SK-N-DZ (cell line): ENCODE results near the gene TECPR2.

Source experiments
- DNase-seq: peaks from one replicate; pipeline ENCODE4 v3.0.0-alpha.2; 2015; ENCODE audit warnings: low spot score

The TECPR2 gene

GRCh38 chr14:102464006-102464405 lies 101.3 kb downstream of the TECPR2 start:
- DNase-seq, result no peak

GRCh38 chr14:102464846-102465341 lies 102.2 kb downstream of the TECPR2 start:
- DNase-seq, result no peak

- no peak for DNase-seq
These were observed 106.5 kb downstream of the TECPR2 start for GRCh38 chr14:102469261-102469660.

DNA sequence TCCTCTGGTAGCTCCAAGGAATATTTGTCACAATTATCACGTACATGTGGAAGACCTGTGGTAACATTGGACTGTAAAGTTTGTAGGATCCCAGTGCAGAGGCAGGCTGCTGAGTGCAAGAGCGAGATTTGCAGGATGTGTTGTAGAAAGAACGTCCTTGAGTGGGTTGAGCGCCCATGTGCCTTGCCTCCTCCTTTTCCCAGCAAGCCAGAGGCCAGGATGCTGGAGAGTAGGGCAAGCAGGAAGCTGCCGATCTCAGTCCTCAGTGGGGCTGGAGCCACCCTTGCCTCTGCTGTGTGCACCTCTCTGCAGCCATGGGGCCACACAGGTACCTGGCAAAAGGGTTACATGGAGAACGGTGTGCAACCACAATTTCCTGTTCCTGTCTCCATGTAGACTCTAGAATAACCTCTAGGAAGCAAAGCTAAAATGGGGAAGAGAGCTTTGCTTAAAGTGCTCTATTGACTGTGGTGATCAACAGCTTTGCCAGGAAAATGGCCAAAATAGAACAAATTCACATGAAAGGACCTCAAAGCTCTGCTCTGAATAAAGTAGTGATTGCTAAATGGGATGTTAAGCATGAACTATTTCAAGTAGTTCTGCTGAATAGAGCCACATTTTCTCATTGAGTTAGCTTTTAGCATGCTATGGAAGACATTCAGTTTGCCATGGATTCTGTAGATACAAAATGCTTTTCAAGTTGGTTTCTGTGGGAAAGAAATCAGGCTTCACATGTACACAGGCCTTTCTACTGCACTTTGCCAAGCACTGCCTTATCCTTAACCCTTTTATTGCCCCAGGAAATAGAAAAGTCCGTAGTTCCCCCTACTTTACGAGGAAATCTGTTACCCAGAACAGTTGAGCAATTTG lies 109.4 kb downstream of the TECPR2 start:
- DNase-seq, result no peak

GRCh38 chr14:102472791-102473150 lies 110.0 kb downstream of the TECPR2 start:
- no peak for DNase-seq

DNA sequence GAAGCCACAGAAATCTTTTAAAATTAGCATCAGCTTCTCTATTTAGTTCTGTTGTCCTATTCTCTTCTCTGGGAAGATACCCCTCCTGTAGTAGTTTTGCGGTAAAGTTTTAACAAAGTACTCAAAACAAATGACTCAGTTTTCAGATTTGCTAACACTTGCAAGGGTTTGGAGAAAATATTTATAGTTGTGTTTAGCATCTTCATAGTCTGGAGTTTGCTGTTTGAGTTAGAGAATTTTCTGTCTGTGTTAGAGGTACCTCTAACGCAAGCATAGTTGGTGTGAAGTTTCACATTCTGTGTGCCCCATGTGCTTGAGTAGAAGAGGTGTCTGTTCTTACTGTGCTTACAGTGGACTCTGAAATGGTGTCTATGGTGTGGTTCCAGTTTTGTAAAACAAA lies 110.8 kb downstream of the TECPR2 start:
- DNase-seq, result no peak

- no peak for DNase-seq
These were observed 112.2 kb downstream of the TECPR2 start for GRCh38 chr14:102474934-102475333.

- DNase-seq, result no peak
These were observed 116.4 kb downstream of the TECPR2 start for GRCh38 chr14:102479107-102479506.

GRCh38 chr14:102479777-102480176 lies 117.0 kb downstream of the TECPR2 start:
- no peak for DNase-seq

DNA sequence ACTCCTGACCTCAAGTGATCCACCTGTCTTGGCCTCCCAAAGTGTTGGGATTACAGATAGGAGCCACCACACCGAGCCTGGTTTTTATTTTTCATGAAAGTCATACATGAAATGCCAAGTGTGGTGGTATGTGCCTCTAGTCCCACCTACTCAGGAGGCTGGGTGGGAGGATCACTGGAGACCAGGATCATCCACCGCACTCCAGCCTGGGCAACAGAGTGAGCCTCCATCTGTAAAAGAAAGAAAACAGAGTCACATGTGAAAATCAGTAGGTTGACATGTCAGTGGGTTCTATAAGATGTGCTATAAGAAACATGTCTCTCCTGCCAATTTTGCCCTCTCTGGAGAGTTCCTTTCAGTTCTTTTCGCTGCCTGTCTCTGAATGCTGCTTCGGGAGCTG lies 118.6 kb downstream of the TECPR2 start:
- DNase-seq, result no peak

DNA sequence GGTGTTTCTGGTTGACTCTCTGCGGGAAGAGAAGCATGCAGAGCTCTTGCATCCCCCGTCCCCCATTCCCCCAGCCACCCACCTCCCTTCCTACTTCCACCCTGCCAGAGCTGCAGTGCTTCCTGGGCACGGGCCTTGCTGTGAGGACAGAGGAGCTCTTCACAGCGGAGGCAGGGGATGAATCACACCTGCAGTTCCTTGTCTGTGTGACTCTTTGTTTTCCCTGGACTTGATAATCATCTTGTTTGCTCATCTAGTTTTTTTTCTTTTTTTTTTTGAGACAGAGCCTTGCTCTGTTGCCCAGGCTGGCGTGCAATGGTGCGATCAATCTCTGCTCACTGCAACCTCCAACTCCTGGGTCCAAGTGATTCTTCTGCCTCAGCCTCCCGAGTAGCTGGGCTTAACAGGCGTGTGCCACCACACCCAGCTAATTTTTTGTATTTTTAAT lies 119.1 kb downstream of the TECPR2 start:
- DNase-seq, result no peak

DNA sequence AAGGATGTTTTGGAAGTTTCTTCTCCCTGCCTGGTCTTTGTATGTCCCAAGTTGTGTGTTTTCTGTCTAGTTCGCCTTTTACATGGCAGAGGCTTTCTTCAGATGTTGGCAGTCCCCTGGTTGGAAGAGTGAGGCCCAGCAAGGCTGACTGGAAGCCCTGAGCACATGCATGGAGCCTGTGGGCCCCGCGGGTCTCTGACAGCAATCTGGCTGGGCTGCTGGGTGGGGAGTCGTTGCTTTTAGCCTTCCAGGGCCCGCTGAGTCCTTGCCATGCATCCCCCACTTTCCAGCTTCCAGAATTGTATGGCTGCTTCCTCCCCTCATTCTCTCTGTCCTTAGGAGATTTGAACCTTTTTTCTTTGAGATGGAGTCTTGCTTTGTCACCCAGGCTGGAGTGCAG lies 121.6 kb downstream of the TECPR2 start:
- no peak for DNase-seq

GRCh38 chr14:102485693-102486512 lies 123.2 kb downstream of the TECPR2 start:
- no peak for DNase-seq

GRCh38 chr14:102486513-102487203 lies 123.9 kb downstream of the TECPR2 start:
- DNase-seq, result no peak

GRCh38 chr14:102487204-102487577 lies 124.5 kb downstream of the TECPR2 start:
- no peak for DNase-seq

DNA sequence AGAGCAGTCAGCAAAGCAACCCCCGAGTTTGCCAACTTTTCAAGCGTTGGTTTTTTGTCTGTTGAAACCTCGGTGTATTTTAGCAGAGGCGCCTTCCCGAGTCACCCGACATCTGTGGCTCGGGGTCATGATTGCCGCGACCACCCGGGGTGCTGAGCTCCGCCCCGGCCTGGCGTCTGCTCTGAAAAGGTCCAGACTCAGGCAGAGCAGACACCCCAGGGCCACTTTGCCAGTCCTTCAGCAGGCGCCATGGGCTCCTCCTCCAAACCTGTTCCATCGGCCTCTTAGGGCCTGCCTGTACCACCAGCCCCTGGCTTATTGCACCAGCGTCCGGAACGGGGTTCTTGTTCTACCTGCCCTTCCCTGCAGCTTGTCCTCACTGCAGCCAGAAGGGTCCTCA lies 127.7 kb downstream of the TECPR2 start:
- no peak for DNase-seq

GRCh38 chr14:102491366-102491765 lies 128.6 kb downstream of the TECPR2 start:
- no peak for DNase-seq

DNA sequence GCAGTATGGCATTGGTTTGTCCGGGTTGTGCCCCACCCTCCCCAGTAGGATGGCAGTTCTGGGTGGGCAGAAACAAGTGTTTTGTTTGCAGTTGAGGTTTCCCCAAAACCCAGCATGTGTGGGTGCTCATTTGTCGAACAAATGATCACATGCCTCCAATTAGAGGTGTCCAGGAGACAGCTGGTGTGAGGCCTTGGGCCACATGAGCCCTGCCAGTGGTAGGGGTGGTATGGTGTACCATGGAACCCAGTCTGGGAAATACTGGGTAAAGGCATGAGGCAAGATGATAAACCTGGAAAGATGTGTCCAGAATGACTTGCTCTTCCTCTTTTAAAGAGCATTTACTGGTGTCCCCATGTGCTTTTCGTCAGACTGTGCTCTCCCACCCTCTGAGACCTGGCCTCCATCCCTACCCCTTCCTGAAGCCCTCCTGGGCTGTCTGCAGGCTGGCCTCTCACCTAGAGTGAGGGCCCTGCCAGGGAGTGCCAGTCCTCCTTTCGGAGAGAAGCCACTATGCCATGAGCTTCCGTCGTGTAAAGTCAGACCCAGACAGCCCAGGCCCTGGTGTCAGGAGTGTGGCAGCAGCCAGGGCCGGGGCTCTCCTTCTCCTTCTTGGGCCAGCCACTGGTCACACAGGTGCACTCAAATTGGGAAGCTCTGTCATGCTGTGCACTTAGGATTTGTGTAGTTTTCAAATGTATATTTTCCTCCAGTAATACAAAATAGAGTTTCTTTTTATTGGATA lies 129.2 kb downstream of the TECPR2 start:
- DNase-seq, result no peak

GRCh38 chr14:102492531-102492910 lies 129.8 kb downstream of the TECPR2 start:
- DNase-seq, result no peak

DNA sequence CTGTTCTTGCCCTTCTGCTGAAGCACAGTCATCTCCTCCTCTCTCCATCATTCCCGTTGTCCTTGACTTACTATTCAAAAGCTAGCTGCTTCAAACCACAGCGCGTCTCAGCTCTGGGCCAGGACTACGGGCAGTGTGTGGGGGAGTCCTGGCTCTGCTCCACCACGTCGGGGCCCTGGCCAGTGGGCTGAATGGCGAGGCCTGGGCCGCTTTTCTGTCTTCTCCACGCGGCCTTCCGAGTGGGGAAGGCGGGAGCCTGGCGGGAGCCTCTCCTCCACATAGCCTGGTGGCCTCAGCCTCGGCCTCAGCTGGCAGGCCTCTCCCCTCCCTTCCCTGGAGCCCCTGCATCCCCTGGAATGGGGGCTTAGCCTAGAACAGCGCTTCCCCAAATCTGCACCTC lies 130.4 kb downstream of the TECPR2 start:
- no peak for DNase-seq

DNA sequence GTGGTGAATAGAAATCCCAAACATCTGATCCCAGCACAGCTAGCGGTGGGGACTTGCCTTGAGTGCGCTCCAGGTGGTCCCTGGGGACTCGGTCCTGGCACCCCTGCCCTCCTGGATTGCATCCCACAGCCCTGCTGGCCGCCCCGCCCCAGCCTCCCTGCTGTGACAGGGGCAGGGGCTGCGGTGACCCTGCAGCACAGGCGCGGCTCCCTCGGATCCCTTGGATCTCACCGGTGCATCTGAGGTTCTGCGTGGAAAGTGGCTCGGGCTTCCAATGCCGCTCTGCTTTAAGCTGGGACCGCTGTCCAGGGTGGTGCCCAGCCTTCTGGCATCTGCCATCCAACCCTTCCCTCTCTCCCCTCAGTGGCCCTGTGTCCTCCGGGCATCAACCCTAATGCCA lies 130.8 kb downstream of the TECPR2 start:
- no peak for DNase-seq
